Large intestine (tissue), 3 donors: Measurements from ENCODE around the gene FAM53A. TPM values are rescaled to one million over a fixed set of nuclear protein-coding genes. Genes with fewer than 3 reads are reported as not detected.

ENCODE experiments used
- DNase-seq, 2 donors: peaks; one replicate each; pipeline versions ENCODE4 v3.0.0 to v3.0.0-alpha.2; 2013
- H3K27ac ChIP-seq: one replicate; pipeline ENCODE4 v1.5.1; 2013; ENCODE audit warnings: low read length
- H3K27me3 ChIP-seq: 2 replicates; pipeline ENCODE4 v1.6.1; 2013; ENCODE audit warnings: low read length; ENCODE audit not compliant: control insufficient read depth, insufficient read depth
- H3K36me3 ChIP-seq: 2 replicates; pipeline ENCODE4 v1.6.1; 2013; ENCODE audit warnings: low read length; ENCODE audit not compliant: control insufficient read depth, insufficient read depth
- H3K4me1 ChIP-seq: one replicate; pipeline ENCODE4 v1.6.1; 2013; ENCODE audit warnings: low read length; ENCODE audit not compliant: control insufficient read depth, insufficient read depth
- H3K4me3 ChIP-seq: one replicate; pipeline ENCODE4 v1.5.1; 2013; ENCODE audit warnings: low read length
- H3K9me3 ChIP-seq: one replicate; pipeline ENCODE4 v1.6.1; 2013; ENCODE audit warnings: mild to moderate bottlenecking, low read depth, low read length, moderate library complexity; ENCODE audit not compliant: control insufficient read depth
- WGBS: methylation state at CpG from one replicate; pipeline ENCODE4 v1.1.5; 2013; ENCODE audit warnings: low lambda C conversion rate; ENCODE audit not compliant: insufficient coverage; 5-methylcytosine and 5-hydroxymethylcytosine counted together
- polyA plus RNA-seq: library from polyadenylated mRNA; unstranded; fragments of 120-200 nt; gene quantifications from one replicate; pipeline ENCODE4 v1.2.1, GENCODE V29; 2013

FAM53A gene
- polyA plus RNA-seq, 1 donor = 0.84 TPM

GRCh38 chr4:1715002-1715758, 31.1 kb upstream of the FAM53A start:
- Histone ChIP-seq H3K36me3 (peaks cover 34% of the 10 kb centered on the region), H3K27ac (peak overlapping the region; percentile 15), H3K27me3 (no peaks in the 10 kb centered on the region), H3K4me1 (peaks cover 24% of the 10 kb centered on the region), H3K9me3 (no peaks in the 10 kb centered on the region), H3K4me3 (no peak overlapping the region)
- no peak for DNase-seq
- WGBS = no CpG with 5 or more reads among the region's 16 CpGs

- Histone ChIP-seq H3K36me3 (peaks cover 37% of the 10 kb centered on the region), H3K9me3 (no peaks in the 10 kb centered on the region), H3K27ac (no peak overlapping the region), H3K4me3 (no peak overlapping the region), H3K27me3 (no peaks in the 10 kb centered on the region), H3K4me1 (peaks cover 20% of the 10 kb centered on the region)
- WGBS = no CpG with 5 or more reads among the region's 9 CpGs
- no peak for DNase-seq
Measured at GRCh38 chr4:1714303-1715001, 30.3 kb upstream of the FAM53A start.

- no peaks in the 10 kb centered on the region for H3K9me3 ChIP-seq
- peak overlapping the region; percentile 69 for H3K27ac ChIP-seq
- no peak for DNase-seq
- H3K4me3 ChIP-seq = peak overlapping the region; percentile 75
- peaks cover 30% of the 10 kb centered on the region for H3K36me3 ChIP-seq
- H3K27me3 ChIP-seq = no peaks in the 10 kb centered on the region
- WGBS = no CpG with 5 or more reads among the region's 35 CpGs
- peaks cover 26% of the 10 kb centered on the region for H3K4me1 ChIP-seq
Measured at GRCh38 chr4:1713003-1713851, 29.1 kb upstream of the FAM53A start.

GRCh38 chr4:1712216-1713002, 28.3 kb upstream of the FAM53A start, which contains the start of gene SLBP:
Gene SLBP (minus strand): TSS chr4:1712319. CDS start chr4:1712188, 131 bp downstream.
- Histone ChIP-seq H3K9me3 (no peaks in the 10 kb centered on the region), H3K4me3 (peak within 1 kb of the TSS; percentile 75), H3K4me1 (peaks cover 26% of the 10 kb centered on the region), H3K27me3 (no peaks in the 10 kb centered on the region), H3K36me3 (peaks cover 22% of the 10 kb centered on the region), H3K27ac (peak within 1 kb of the TSS; percentile 69)
- peak; percentile 96 to 98 for DNase-seq
- no CpG with 5 or more reads among the region's 98 CpGs for WGBS

GRCh38 chr4:1711571-1712215, 27.6 kb upstream of the FAM53A start:
- WGBS = no CpG with 5 or more reads among the region's 85 CpGs
- peak in 1 of 2 donors; percentile 71 for DNase-seq
- peaks cover 15% of the 10 kb centered on the region for H3K36me3 ChIP-seq
- H3K27me3 ChIP-seq = no peaks in the 10 kb centered on the region
- H3K4me3 ChIP-seq = peak overlapping the region; percentile 54
- H3K27ac ChIP-seq = peak overlapping the region; percentile 64
- H3K4me1 ChIP-seq = peaks cover 26% of the 10 kb centered on the region
- H3K9me3 ChIP-seq = no peaks in the 10 kb centered on the region

GRCh38 chr4:1711055-1711570, 27.0 kb upstream of the FAM53A start:
- WGBS = 20% methylated on average over 1 of the region's 22 CpGs

GRCh38 chr4:1708581-1708980, 24.5 kb upstream of the FAM53A start:
- H3K27ac ChIP-seq = no peak overlapping the region
- H3K36me3 ChIP-seq = peaks cover 33% of the 10 kb centered on the region
- no peak overlapping the region for H3K4me3 ChIP-seq
- no peaks in the 10 kb centered on the region for H3K9me3 ChIP-seq
- no CpG with 5 or more reads among the region's 1 CpG for WGBS
- H3K27me3 ChIP-seq = no peaks in the 10 kb centered on the region
- peaks cover 22% of the 10 kb centered on the region for H3K4me1 ChIP-seq
- DNase-seq = no peak

More at GRCh38 chr4:1711055-1711570, 27.0 kb upstream of the FAM53A start:
- no peak for DNase-seq
- Histone ChIP-seq H3K36me3 (peaks cover 15% of the 10 kb centered on the region), H3K27ac (peak overlapping the region; percentile 64), H3K9me3 (no peaks in the 10 kb centered on the region), H3K27me3 (no peaks in the 10 kb centered on the region), H3K4me1 (peaks cover 26% of the 10 kb centered on the region), H3K4me3 (peak overlapping the region; percentile 54)

GRCh38 chr4:1706358-1706757, 22.2 kb upstream of the FAM53A start:
- 100% methylated on average over 3 of the region's 6 CpGs for WGBS
- Histone ChIP-seq H3K9me3 (no peaks in the 10 kb centered on the region), H3K27ac (no peak overlapping the region), H3K27me3 (no peaks in the 10 kb centered on the region), H3K4me1 (peaks cover 17% of the 10 kb centered on the region), H3K4me3 (no peak overlapping the region), H3K36me3 (peaks cover 50% of the 10 kb centered on the region)
- DNase-seq = no peak

GRCh38 chr4:1705732-1706131, 21.6 kb upstream of the FAM53A start:
- no peaks in the 10 kb centered on the region for H3K27me3 ChIP-seq
- 100% methylated on average over 1 of the region's 6 CpGs for WGBS

More at GRCh38 chr4:1705732-1706131, 21.6 kb upstream of the FAM53A start:
- H3K4me3 ChIP-seq = no peak overlapping the region
- H3K4me1 ChIP-seq = peaks cover 16% of the 10 kb centered on the region
- H3K36me3 ChIP-seq = peaks cover 53% of the 10 kb centered on the region
- no peak overlapping the region for H3K27ac ChIP-seq
- H3K9me3 ChIP-seq = no peaks in the 10 kb centered on the region
- no peak for DNase-seq
